Hematopoietic multipotent progenitor cell treated with erythropoietin and hydrocortisone succinate and interleukin-3 and kit ligand, for 17 days (in vitro differentiated cells): ENCODE measurements around the gene SEMA4D.
"Not testable (repeated sequence)": the region's sequence is repeated elsewhere in the genome, so short reads cannot be mapped to it uniquely, and the experiment has no call there.

Experiments used
- DNase-seq: peaks from one replicate; pipeline ENCODE4 v3.0.0-alpha.2; 2015; ENCODE audit warnings: low spot score

Gene SEMA4D

DNA sequence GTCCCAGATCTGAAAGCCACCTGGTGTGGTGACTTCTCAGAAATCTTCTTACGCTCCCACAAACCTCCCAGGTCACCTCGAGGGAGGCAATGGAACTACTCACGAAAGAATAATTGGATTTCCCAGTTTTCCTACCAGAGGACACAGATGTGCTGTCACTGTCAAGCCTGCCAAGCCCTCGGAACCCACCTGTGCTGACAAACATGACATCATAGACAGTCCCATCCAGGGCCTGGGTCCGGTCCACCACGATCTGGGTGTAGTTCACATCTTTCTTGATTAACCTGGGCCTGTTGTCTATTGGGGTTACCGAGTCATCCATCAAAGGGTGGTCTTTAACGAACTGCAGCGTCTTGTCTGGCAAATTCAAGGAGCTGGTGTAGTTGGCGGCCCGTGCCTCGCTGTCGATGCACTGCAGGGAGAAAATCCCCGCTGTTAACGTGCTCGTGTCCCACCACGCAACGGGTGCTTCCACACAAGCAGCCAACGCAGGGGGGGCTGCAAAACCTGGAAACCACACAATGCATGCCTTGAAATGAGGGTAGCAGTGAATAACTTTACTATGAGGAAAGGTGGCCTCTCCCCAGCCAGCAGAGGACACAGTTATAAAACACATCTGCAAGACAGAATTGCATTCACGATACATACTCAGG lies 110.6 kb downstream of the SEMA4D start:
- no peak for DNase-seq

DNA sequence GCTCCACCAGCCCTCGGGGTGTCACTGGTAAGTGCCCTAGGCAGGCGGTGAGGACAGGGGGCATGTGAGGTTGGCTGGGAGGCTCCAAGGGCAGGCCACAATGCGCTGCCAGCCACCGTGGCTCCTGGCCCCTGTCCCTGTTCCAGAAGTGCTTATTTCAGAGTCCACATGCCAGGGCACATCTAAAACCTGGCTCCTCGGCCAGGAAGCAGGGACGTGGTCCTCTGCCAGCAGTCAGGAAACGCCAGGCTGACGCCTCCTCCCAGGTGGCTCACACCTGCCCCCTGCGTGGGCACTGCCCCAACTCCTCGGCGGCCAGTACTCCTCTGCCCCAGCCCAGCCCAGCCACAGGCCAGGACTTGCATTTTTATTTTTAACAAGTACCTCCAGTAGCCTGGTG lies 111.1 kb downstream of the SEMA4D start:
- no peak for DNase-seq

DNA sequence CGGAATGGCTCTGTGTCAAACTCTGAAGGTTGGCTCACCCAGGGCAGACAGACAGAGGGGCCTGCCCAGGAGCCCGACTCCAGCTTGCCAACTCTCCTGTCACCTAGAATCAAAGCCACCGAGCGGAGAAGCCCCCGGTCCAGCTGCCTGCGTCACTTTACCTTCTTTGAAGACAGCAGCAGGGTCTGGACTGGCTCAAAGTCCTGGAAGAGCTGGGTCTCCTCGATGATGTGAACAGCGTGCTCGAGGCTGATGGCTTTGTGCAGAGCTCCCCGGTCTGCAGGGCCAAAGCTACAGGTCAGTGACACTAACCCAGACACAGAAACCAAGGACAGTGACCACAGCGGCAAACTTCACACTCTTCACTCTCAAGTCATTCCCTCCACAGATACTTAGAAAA lies 111.7 kb downstream of the SEMA4D start:
- DNase-seq: no peak

DNA sequence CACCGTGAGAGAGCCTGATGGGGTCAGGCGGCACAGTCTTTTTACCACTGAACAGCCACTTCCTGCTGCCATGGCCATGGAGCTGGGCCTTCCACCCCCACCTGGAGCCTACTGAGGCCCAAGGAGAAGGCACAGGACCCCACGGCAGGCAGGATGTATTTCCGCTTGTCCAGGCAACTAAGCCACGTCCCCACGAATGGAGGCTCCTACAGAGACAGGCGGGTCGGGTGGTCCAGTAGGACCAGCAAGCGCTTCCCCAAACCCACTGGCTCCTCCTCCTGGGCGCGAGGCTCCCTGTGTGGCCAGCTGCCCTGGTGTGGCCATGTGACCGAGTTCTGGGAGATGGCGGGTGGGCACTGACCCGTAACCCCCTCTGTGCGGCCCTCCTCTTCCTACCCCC lies 113.1 kb downstream of the SEMA4D start:
- no peak for DNase-seq

DNA sequence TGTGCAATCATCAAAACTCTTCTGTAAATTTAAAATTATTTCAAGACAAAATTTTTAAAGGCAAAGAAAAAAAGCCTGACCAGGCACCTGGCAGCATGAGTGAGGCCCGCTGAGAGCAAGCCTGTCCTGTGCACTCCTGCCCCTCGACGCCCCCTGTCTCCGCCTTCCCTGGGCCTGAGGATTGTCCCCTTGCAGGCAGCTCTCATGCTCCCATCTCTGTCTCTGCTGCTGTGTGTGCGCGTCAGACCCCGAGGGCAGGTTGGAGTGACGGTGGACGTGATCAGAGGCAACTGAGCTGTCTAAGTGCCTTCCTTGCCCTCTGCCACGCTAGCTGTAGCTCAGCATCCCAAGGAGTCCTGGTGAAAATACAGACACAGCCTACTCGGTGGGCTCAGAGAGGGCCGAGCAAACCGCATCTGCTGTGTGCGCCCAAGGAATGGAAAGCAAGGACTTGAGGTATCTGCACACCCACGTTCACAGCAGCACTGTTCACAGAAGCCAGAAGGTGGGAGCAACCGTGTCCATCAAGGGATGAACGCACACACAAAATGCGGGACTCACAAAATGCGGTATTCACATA lies 114.1 kb downstream of the SEMA4D start:
- no peak for DNase-seq

DNA sequence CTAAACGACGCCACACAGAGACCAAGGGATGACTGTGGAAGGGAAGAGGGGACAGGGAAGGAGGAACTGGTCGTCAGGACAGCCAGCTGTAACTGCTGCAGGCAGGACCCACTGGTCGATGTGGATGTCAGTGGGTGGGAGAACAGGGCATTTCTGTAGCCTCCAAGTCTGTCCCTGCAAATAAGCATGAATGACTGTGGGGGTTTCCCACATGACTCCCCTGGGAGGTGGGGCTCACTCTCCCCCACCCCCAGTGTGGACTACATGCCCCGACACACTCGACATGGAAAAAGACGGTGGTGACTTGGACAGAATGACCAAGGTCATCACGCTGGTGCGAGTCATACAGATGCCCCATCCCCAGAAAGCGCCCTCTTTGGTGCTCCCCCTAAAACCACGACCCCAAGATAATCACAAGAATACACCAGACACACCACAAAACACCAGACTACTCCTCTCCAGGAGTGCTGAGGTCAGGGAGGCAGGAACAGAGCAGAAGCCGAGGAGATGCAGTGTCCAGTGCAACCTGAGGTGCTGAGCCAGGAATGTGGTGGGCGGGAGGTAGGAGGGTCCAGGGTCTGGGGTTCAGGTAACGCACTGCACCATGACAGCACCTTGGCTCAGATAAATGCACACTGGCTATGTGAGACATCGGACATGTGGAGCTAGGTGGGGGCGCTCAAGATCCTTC lies 114.7 kb downstream of the SEMA4D start:
- no peak for DNase-seq

DNA sequence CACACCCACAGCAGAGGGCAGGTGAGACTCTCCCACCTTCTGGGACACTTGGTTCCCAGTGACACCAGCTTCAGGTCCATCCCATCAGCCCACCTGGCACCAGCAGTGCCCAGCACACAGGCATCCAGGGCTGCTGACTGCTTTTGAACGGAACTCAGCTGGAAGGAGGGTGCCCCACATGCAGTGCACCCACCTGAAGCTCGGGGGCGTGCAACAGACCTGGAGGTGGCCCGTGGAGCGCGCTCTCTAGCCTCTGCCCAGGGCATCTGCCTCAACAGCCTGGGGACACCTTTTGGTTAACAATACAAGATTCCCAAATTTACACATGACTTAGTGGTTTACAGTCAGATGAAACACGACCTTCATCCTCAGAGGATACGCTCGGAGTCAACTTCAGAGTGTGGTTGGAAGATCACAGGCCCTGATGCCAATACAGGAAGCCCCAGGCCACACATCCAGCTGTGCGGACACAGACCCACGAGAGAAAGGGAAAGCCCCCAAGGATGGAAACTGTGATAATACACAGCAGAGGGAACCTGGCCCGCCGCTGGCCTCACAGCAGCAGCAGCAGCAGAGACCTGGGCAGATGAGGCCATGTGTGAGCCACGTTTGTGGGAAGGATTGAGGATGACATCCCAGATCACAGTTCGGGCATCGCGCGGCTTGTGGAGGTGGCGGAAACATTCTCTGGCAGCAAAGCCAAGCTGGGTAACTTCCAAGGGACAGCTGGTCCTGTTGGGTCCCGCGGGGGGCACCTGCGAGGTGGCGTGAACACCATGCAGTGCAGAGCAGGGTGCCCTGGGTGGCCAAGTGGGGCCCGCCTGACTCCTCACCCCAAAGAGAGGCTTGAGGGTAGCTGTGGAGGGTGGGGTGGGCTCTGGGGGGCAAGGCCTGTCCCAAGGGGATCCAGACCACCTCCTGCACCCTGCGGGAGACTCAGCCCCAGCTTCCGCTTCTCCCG lies 115.6 kb downstream of the SEMA4D start:
- DNase-seq: no peak

DNA sequence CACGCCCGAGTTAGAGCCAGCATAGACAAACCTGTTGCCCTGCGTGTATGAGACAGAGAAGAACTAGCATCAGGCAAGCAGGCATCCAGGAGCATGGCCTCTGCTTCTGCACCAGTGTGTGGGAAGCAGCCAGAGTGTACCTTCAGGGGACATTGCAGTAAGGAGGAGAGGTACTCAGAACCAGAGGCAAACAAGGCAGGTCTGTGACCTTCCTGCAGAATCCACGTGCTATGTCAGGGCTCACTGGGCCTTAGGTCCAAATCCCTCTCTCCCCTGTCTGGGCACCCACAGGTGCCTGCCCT lies 116.7 kb downstream of the SEMA4D start:
- DNase-seq: no peak

DNA sequence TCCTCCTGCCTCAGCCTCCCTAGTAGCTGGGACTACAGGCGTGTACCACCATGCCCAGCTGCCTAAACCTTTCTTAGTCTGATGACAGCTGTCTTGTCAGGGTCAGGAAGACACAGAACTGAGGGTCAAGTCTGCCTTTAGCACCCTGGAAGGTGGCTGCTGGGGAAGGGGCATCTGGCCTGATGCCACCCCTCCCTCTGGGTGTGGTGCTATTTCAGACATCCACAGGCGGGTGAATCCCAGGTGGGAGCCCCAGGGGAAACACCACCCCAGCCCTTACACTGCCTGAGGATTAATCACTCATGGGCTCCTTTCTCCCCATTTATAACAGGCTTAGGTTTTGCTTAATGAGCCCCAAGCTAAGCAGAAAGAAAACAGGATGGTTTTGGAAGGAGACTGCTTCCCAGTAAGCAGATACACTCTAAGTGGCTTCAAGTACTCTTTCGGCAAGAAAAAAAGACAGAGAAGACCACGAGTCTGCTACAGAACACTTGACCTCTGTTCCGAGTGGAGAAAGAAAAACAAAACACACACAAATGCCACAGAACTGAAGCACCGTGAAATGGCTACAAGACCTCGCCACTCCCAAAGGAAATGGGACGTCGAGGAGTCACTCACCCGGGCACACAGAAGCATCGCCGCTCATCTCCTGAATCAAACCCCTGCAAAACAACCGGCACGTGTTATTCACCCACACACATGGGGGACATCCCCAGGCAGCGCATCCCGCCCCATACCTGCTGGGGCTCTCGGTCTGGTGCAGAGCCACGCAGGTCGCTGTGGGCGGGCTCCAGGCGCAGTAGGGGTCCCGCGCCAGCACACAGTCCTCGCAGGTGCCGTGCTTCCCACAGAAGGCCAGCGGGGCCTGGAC lies 117.2 kb downstream of the SEMA4D start:
- DNase-seq: no peak

DNA sequence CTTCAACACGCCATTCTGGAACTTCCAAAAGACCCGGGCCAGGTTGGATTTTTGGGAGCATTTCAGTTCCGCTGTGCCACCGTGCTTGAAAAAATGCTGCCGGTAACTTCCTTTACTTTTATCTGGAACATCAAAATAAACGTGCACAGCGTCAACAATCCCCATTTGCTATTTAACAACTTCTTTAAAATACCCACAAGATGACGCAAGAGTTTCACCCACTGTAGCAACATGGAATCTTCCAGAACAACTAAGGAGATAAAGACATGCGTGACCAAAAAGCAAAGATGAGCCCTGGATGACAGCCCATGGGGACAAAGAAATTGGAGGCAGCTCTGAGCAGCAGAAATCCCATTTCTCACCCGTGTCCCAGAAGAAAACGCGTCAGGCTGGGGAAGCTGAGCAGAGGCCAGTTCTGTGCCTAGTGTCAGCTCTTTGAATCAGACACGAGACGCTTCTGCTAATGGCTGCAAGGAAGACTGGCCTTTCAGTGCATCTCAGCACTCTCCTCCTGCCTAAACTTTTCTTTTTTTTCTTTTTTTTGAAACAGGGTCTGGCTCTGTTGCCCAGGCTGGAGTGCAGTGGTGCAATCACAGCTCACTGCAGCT lies 118.3 kb downstream of the SEMA4D start:
- DNase-seq: peak; percentile 15

DNA sequence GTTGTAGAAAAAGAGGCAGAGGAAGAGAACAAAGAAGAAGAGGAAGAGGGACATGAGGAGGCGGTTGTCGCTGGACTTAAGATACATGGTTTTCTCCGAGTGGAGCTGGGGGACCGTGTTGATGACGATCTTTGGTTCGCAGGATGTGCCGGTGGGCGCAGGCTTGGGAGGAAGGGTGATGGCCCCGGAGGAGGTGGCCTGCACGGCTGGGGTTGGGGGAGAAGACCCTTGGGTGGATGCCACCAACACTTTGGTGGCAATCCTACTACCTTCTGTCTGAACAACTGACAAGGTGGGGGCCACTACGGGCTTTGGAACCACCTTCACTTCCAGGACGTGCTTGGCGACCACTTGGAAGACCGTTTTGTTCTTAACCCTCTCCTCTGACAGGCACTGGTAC lies 118.9 kb downstream of the SEMA4D start:
- no peak for DNase-seq

DNA sequence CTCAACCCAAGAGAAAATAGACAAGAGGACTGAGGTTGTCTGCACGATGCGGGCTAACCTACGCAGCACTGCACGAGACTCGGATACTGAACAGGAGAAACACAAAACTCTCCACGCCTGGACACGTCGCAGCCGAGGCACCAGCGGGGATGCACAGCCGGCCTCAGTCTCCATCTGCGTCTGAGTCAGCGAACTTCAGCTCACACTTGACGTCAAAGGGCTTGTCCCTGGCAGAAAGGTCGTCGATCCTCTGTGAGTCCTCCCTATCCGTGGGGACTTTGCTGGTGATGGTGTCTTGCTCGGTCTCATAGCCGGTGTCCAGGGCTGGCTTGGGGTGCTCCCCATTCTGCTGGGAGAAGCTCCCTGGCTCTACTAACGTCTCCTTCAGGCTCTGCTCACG lies 119.4 kb downstream of the SEMA4D start:
- no peak for DNase-seq

DNA sequence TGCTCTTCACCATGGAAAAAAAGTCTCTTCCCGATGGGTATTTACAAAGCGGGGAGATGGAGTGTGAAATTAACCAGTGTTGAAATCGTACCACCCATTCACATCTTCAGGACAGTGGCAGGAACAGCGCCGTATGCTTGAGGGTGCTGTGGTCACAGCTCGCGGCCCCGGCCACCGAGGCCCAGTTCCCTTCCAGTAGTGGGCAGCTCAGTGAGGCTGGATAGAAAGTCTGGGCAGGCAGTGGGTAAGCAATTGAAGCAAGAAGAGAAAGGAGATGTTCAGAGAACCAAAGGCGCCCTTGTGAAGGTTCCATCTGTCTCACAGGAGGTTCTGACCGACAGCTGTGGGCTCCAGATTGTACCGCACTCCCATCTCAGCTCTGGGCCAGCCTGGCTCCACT lies 120.5 kb downstream of the SEMA4D start:
- no peak for DNase-seq

DNA sequence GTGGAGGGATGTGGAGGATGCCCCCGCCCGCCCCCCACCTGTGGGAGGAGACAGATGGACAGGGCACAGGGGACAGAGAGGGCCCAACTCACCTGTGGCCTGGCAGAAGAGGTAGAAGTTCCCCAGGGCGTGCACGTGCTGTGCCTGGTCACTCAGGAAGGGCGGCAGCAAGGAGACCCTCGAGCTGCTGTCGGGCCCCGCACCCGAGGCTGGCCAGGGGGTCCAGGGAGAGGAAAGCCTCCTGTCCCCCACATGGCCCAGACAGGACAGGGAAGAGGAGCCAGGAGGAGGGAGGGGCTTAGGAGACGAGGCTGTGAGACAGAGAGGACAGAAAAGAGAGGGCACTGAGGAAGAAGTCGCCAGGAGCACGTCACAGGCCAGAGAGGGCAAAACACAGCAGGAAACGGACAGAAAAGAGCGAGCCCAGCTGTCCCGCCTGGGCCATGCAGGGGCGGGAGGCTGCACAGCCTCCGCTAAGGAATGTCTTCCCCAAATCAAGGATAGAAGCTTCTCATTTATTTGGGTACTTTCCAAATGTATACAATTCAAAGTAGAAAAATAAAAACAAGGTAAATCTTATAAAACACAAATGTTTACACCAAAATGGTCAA lies 121.1 kb downstream of the SEMA4D start:
- DNase-seq: no peak

DNA sequence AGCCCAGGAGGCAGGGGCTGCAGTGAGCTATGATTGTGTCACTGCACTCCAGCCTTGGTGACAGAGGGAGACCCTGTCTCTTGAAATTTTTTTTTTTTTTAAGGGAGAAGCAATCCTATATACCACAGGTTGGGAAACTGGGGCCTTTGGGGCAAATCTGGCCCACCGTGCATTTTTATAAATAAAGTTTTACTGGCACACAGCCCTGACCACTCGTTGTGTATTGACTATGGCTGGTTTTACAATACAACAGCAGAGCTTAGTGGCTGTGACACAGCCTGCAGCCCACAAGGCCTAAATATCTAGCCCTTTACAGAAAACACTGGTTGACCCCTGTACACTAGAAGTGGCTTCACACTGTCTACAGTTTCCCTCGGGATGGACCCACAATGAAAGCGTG lies 121.6 kb downstream of the SEMA4D start:
- DNase-seq: no peak

DNA sequence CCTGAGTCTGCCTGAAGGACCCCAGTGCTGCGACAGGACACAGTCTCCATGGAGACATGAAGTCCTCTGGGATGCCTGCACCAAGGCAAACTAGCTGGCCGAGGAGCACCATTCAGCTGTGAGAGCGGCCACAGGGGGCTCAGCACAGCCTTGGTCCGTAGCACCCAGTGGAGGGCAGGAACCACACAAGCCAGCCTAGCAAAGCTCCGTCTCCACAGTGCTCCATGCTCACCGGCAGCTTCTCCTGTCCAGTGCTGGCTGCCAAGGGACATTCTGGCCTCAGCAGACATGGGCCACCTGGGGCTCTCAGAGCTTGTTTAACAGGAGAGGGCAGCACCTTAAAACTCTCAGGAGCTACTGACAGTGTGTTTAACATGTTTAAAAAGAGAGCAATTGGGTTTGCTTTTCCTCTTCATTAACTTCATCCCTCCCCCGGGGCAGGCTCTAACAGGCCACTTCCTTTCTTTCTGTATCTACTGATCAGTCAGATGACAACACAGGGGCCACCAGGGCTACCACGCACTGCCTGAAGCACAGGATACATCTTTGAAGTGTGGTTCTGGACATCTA lies 122.6 kb downstream of the SEMA4D start:
- DNase-seq: peak; percentile 34

DNA sequence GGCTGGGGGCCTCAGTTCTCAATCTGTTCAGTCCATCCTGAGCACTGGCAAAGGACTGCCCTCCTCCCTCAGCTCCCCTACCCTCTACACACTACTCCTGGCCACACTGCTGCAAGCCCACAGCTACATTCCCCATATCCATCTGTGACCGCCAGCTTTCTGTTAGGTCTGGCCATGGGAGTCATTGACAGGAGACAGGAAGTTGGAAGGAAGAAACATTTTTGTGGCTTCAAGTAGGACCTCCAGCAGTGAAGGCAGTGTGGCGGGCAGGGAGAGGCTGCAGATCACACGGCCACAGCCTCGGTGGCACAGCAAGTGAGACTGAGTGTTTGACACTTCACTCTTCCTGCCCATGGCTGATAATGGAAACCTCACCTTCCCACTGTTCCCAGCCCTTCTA lies 123.7 kb downstream of the SEMA4D start:
- no peak for DNase-seq

DNA sequence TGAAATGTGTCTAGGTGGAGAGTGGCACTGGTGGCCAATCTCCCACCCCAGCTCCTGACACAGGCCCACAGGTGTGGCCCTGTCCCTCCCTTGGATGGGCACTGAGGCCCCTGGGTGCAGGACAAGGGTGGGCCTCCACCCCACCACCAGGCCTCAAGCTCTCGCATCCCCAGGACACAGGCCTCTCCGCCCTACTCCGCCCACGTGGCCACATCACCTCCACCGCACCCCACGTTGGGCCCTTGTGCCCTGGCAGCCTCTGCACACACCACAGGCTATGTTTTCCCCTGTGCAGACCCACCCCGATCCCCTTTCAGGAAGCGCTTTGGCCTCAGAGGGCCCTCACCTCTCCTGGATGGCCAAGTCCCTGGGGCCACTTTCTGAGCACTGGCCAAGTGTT lies 124.9 kb downstream of the SEMA4D start:
- no peak for DNase-seq

DNA sequence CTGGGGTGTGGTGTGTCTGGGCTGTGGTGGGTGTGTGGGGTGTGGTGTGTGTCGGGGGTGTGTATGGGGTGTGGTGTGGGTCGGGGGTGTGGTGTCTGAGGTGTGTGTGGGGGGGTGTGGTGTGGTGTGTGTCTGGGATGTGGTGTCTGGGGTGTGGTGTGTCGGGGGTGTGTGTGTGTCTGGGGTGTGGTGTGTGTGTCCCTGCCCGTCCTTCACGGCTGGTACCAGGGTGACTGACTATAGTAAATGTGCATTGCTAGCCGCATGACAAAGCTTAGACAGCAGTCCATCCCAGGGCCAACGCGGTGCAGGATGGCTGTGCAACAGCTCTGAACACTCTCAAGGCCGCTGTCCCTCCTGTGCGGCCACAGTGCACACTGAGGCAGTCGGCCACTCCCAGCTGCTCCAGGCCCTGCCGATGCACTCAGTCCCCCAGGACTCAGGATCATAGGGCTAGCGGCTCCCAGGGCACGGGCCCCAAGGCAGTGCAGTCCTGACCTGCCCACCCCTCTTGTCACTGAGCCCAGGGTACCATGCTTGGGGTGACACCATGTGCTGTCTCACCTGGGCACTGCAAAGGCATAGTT lies 125.6 kb downstream of the SEMA4D start:
- peak; percentile 16 for DNase-seq

DNA sequence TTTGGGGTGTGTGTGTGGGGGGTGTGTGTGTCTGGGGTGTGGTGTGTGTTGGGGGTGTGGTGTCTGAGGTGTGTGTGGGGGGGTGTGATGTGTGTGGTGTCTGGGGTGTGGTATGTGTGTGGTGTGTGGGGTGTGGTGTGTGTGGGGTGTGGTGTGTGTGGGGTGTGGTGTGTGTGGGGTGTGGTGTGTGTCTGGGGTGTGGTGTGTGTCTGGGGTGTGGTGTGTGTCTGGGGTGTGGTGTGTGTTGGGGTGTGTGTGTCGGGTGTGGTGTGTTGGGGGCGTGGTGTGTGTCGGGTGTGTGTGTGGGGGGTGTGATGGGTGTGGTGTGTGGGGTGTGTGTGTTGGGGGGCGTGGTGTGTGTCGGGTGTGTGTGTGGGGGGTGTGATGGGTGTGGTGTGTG lies 126.1 kb downstream of the SEMA4D start:
- DNase-seq: not testable (repeated sequence)
